Panc1 (cell line): ENCODE measurements around the gene UBE2Q2. TPM values are rescaled to one million over a fixed set of nuclear protein-coding genes. Genes with fewer than 3 reads are reported as not detected.

Experiments used
- ATAC-seq: fragments of 200-7000 bp; cut with Tn5 transposase; 2 replicates; pipeline ENCODE4 v1.9.1; 2020; ENCODE audit warnings: mild to moderate bottlenecking, moderate library complexity
- BruUV-seq: library from RNA; stranded (reverse); fragments of 400-500 nt; replicated peaks from 2 replicates; lab custom pipeline; 2021; lab: Mats Ljungman, UMichigan
- CTCF ChIA-PET: fragments of 300-600 bp; sonication (Branson Sonifier 250); formaldehyde crosslinking; loops from one replicate; lab custom pipeline; 2022; ENCODE audit warnings: antibody characterized with exemption; lab: Charles Lee
- POLR2A ChIA-PET: fragments of 300-600 bp; sonication (Branson Sonifier 250); formaldehyde crosslinking; loops from one replicate; lab custom pipeline; 2022; ENCODE audit warnings: antibody characterized with exemption; lab: Charles Lee
- DNase-seq: peaks from one replicate; pipeline ENCODE4 v3.0.0-alpha.2; 2010; ENCODE audit warnings: low read depth, low spot score
- H3K27ac ChIP-seq: 2 replicates; pipeline ENCODE4 v1.5.1; 2011; ENCODE audit warnings: mild to moderate bottlenecking, low read length, inconsistent platforms
- H3K27me3 ChIP-seq: fragments of 200-500 bp; sonication (Bioruptor generic); 2 replicates; pipeline ENCODE4 v1.6.0; 2014; ENCODE audit warnings: low read length, inconsistent platforms; ENCODE audit not compliant: control insufficient read depth, insufficient read depth
- H3K36me3 ChIP-seq: fragments of 200-500 bp; sonication (Bioruptor generic); 2 replicates; pipeline ENCODE4 v1.5.1; 2014; ENCODE audit warnings: inconsistent platforms, mild to moderate bottlenecking, low read length, moderate library complexity; ENCODE audit not compliant: control insufficient read depth, insufficient read depth
- H3K4me1 ChIP-seq: 2 replicates; pipeline ENCODE4 v1.5.1; 2011; ENCODE audit warnings: inconsistent platforms, mild to moderate bottlenecking, low read length, moderate library complexity; ENCODE audit not compliant: control insufficient read depth, insufficient read depth
- H3K4me3 ChIP-seq, 2 experiments: 2 replicates each; pipeline ENCODE4 v1.5.1; 2011 to 2012; ENCODE audit warnings: low read depth in 2 of 2, low read length in 2 of 2, mild to moderate bottlenecking in 2 of 2, inconsistent platforms in 1 of 2, moderate library complexity in 1 of 2
- H3K9me3 ChIP-seq: fragments of 200-500 bp; sonication (Bioruptor generic); 2 replicates; pipeline ENCODE4 v1.5.1; 2014; ENCODE audit warnings: low read depth, mild to moderate bottlenecking, inconsistent platforms, low read length, moderate library complexity; ENCODE audit not compliant: control insufficient read depth, insufficient read depth
- POLR2AphosphoS5 ChIP-seq: IDR thresholded peaks from 2 replicates; pipeline ENCODE4 v1.6.1; 2012; ENCODE audit warnings: mild to moderate bottlenecking, low read depth, low read length, moderate library complexity
- SIN3A ChIP-seq: IDR thresholded peaks from 2 replicates; pipeline ENCODE4 v1.6.1; 2012; ENCODE audit warnings: low read depth, mild to moderate bottlenecking, low read length, moderate library complexity, borderline replicate concordance; ENCODE audit not compliant: insufficient read depth
- TCF7L2 ChIP-seq: IDR thresholded peaks from 2 replicates; pipeline ENCODE4 v1.6.1; 2011; ENCODE audit warnings: mild to moderate bottlenecking, low read depth, low read length, inconsistent platforms
- in situ Hi-C: cut with HindIII; loops from 2 replicates; pipeline ENCODE4 v1.10.0; 2016; ENCODE audit warnings: low sequenced_read_pairs, low pct_unique_long_range_greater_than_20kb
- intact Hi-C: fragments of 100-400 bp; cut with micrococcal nuclease; formaldehyde crosslinking; loops from one replicate; pipeline ENCODE4 v1.10.0; 2022; ENCODE audit not compliant: unreplicated experiment
- total RNA-seq: library from RNA; stranded (reverse); gene quantifications from one replicate; pipeline ENCODE4 v1.2.1, GENCODE V29; 2021; ENCODE audit not compliant: unreplicated experiment
- TF ChIP-seq, protein P1 (sequence below): fragments of 450-650 bp; IDR thresholded peaks from 2 replicates; pipeline ENCODE4 v1.5.1; 2017; ENCODE audit warnings: mild to moderate bottlenecking
- TF ChIP-seq, protein P2 (sequence below), 2 experiments: IDR thresholded peaks; 2 replicates each; pipeline ENCODE4 v1.6.1; 2011 to 2012; ENCODE audit warnings: low read depth in 2 of 2, control low read depth in 1 of 2, low read length in 1 of 2, mild to moderate bottlenecking in 1 of 2, moderate library complexity in 1 of 2; ENCODE audit not compliant: insufficient read depth in 1 of 2

UBE2Q2 gene
- total RNA-seq, 1 experiment from 2014 or later, result 39.2 TPM

DNA sequence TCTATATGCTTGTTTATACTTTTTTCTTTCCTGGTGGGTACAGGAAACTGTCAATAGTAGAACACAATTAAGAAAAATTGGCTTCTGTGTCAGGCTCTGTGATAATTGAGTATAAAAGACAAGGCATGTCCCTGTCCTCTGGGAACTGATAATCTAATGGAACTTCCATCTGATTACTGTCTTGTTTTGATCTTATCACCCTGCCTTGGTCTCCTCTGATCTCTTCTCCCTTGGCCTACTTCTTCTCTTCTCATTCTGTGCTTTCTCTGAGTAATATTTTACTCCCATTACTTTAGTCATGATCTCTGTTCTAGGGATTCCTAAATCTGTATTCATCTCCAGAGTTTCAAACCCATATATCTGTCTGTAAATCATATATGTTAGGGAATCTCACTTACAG is 14.6 kb downstream of the UBE2Q2 start:
- no peaks in the 10 kb centered on the region for H3K4me1 ChIP-seq
- DNase-seq (no peak), ATAC-seq (no peak)
- TF ChIP-seq SIN3A, result no peak
- in situ Hi-C loops (no loop called here), intact Hi-C loops (no loop called here)
- POLR2A ChIA-PET, result no interaction called here
- peaks cover 4% of the 10 kb centered on the region; the same call in 1 of the 2 replicates for H3K36me3 ChIP-seq
- no TSS peak for BruUV-seq
- CTCF ChIA-PET, result no interaction called here
- H3K9me3 ChIP-seq, result no peaks in the 10 kb centered on the region
- no peak overlapping the region for H3K4me3 ChIP-seq
- H3K27me3 ChIP-seq, result no peaks in the 10 kb centered on the region
- no peak overlapping the region for H3K27ac ChIP-seq

DNA sequence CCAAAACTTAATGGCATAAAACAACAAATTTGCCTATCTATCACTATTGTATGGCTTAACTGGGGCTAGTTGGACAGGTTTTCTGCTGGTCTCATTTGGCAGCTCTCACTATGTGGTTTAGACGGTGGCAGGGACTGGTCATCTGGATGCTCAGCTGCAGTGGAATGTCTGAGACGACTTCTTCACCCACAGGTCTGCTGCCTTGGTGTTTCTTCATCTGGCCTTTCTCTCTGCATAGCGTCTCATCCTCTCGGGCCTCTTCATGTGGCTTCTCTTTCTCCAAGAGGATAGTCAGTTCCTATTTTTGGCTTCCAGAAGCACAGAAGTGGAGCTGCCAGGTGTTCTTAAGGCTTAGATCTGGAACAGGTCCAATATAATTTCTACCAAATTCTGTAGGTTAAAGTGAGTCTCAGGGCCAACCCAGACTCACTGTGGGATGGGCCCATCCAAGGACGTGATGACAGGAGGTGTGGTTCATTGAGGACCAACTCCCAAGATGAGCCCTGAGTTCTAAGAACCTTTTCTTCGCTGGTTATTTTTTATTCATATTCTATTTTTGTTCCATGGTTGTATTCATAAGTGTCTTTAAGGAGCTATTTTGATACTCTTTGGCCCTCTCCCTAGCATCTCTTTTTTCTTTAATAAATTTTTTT is 18.6 kb downstream of the UBE2Q2 start:
- Histone ChIP-seq H3K27ac (no peak overlapping the region), H3K4me3 (no peak overlapping the region), H3K9me3 (no peaks in the 10 kb centered on the region), H3K27me3 (no peaks in the 10 kb centered on the region), H3K4me1 (no peaks in the 10 kb centered on the region), H3K36me3 (no peaks in the 10 kb centered on the region)
- no peak for ATAC-seq
- intact Hi-C loops, result no loop called here
- DNase-seq, result no peak
- CTCF ChIA-PET, result no interaction called here
- in situ Hi-C loops, result no loop called here
- no TSS peak for BruUV-seq
- TF ChIP-seq POLR2AphosphoS5, result no peak
- no peak for TF ChIP-seq SIN3A
- TF ChIP-seq, protein P1, sequence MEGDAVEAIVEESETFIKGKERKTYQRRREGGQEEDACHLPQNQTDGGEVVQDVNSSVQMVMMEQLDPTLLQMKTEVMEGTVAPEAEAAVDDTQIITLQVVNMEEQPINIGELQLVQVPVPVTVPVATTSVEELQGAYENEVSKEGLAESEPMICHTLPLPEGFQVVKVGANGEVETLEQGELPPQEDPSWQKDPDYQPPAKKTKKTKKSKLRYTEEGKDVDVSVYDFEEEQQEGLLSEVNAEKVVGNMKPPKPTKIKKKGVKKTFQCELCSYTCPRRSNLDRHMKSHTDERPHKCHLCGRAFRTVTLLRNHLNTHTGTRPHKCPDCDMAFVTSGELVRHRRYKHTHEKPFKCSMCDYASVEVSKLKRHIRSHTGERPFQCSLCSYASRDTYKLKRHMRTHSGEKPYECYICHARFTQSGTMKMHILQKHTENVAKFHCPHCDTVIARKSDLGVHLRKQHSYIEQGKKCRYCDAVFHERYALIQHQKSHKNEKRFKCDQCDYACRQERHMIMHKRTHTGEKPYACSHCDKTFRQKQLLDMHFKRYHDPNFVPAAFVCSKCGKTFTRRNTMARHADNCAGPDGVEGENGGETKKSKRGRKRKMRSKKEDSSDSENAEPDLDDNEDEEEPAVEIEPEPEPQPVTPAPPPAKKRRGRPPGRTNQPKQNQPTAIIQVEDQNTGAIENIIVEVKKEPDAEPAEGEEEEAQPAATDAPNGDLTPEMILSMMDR, result no peak
- TF ChIP-seq TCF7L2, result no peak
- TF ChIP-seq, protein P2, sequence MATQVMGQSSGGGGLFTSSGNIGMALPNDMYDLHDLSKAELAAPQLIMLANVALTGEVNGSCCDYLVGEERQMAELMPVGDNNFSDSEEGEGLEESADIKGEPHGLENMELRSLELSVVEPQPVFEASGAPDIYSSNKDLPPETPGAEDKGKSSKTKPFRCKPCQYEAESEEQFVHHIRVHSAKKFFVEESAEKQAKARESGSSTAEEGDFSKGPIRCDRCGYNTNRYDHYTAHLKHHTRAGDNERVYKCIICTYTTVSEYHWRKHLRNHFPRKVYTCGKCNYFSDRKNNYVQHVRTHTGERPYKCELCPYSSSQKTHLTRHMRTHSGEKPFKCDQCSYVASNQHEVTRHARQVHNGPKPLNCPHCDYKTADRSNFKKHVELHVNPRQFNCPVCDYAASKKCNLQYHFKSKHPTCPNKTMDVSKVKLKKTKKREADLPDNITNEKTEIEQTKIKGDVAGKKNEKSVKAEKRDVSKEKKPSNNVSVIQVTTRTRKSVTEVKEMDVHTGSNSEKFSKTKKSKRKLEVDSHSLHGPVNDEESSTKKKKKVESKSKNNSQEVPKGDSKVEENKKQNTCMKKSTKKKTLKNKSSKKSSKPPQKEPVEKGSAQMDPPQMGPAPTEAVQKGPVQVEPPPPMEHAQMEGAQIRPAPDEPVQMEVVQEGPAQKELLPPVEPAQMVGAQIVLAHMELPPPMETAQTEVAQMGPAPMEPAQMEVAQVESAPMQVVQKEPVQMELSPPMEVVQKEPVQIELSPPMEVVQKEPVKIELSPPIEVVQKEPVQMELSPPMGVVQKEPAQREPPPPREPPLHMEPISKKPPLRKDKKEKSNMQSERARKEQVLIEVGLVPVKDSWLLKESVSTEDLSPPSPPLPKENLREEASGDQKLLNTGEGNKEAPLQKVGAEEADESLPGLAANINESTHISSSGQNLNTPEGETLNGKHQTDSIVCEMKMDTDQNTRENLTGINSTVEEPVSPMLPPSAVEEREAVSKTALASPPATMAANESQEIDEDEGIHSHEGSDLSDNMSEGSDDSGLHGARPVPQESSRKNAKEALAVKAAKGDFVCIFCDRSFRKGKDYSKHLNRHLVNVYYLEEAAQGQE (IDR thresholded peaks at IDR 0.05; ENCODE audit: insufficient read depth in 1 of 2, low read depth in 2 of 2, low read length in 1 of 2), result no peak
- POLR2A ChIA-PET, result interaction anchor here (0.6 kb wide), 1 partner anchor 844 kb away, joined by 3 read pairs; no protein-coding TSS in a partner anchor

DNA sequence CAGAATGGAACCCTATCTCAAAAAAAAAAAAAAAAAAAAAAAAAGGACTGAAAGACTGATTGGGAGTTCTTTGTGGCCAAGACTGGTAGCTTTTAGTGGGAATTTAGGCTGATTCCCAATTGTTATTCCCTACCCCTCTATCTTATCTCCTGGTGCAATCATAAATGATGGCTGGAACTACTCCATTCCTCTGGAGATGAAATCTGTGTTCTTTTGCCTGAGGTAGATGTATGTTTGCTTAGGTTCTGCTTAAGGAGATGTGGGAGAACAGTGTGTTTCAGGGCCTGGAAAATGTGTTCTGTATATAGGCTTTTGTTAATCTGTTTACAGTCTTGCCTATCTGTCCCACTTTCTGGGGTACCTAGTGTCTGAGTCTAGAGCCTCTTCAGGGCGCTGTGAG is 19.5 kb downstream of the UBE2Q2 start:
- BruUV-seq, result no TSS peak
- no peak for ATAC-seq
- ChIA-PET POLR2A (no interaction called here), CTCF (no interaction called here)
- TF ChIP-seq SIN3A (no peak), POLR2AphosphoS5 (no peak)
- TF ChIP-seq, protein P2 (IDR thresholded peaks at IDR 0.05; ENCODE audit: insufficient read depth in 1 of 2, low read depth in 2 of 2, low read length in 1 of 2), result no peak
- TF ChIP-seq, protein P1, result no peak
- Histone ChIP-seq H3K36me3 (no peaks in the 10 kb centered on the region), H3K27ac (no peak overlapping the region), H3K4me3 (no peak overlapping the region), H3K27me3 (no peaks in the 10 kb centered on the region), H3K9me3 (no peaks in the 10 kb centered on the region), H3K4me1 (no peaks in the 10 kb centered on the region)
- intact Hi-C loops, result no loop called here
- no peak for DNase-seq
- in situ Hi-C loops, result no loop called here
